Muscle of back (tissue), 13 donors: ENCODE data around the gene KDM5C. TPM values are rescaled to one million over a fixed set of nuclear protein-coding genes. Genes with fewer than 3 reads are reported as not detected.
A peak's percentile ranks its signal among the peaks of the same experiment; 100 is the strongest.

Experiments
- DNase-seq, 3 donors: peaks; one replicate each; pipeline versions ENCODE4 v3.0.0 to v3.0.0-alpha.2; 2013
- long read RNA-seq, 9 donors: transcript quantifications; one replicate each; lab custom pipeline, GENCODE V29; 2026
- polyA plus RNA-seq, 10 donors: library from polyadenylated mRNA; unstranded; fragments of 120-200 nt; gene quantifications; one replicate each; pipeline ENCODE4 v1.2.1, GENCODE V29; 2013; ENCODE audit not compliant: insufficient read length in 10 of 10

Gene KDM5C
- 10 to 100 TPM; 31.5 to 60.3 (median 39.8) TPM for polyA plus RNA-seq
- long read RNA-seq, donor 1, result 0 reads
- long read RNA-seq, donor 2, partial matches to known transcripts, result 5 of 5 reads
- long read RNA-seq, donor 2, other reads (novel, unspliced or antisense), result 0 of 5 reads
- long read RNA-seq, donor 3, result 0 reads
- long read RNA-seq, donor 4, result 0 reads
- long read RNA-seq, donor 5, result 0 reads
- long read RNA-seq, donor 6, partial matches to known transcripts, result 0 of 1 reads
- long read RNA-seq, donor 6, other reads (novel, unspliced or antisense), result 0 of 1 reads
- long read RNA-seq, donor 7, partial matches to known transcripts, result 0 of 3 reads
- long read RNA-seq, donor 7, other reads (novel, unspliced or antisense), result 0 of 3 reads
- long read RNA-seq, donor 8, result 0 reads
- long read RNA-seq, donor 9, result 0 reads

DNA sequence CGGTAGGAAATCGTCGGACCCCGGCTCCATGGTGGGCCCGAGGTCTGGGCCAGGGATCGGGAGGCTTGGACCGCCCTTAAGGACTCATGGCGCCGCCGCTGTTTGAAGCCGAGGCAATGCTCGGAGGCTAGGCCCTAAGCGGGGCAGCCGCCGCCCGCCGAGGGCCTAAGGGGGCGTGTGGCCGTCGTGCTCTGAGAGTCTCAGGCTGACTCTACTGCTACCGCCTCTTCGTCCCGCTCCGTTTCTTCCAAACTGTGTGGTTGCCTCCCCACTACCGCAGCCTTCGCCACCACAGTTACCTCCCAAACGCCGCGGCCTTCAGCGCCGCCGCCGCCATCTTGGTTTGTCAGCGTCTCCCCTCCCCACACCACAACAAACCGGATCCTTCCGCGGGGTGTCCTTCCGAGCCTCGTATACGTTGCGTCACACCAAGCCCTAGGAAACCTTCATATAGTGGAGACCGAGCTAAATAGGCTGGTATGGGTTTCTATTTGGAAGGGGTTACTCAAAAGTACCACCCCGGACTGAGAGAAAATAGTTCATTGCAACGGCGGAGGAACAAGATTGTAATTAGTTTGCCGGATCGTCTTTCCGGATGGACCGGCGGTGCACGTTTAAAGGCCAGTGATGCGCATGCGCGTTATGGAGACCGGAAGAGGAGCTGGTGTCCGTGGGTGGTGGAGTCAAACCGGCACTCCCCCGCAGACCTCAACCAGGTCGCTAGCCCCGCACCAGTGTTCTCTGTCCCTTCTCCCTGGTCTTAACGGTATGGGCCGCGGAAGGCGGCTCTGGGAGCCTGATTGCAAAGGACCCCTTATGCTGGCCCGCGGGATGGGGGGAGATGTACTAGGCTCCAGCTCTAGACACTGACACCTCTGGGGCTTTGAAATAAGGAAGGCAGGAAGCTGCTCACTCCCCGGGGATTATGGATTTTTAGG lies at the start of gene KDM5C:
Gene KDM5C (minus strand): TSS at position 348 of the 938 bp plus-strand sequence. CDS start 318 bp downstream, at position 30.
- DNase-seq, result peak; percentile 87 to 96 (median 94)

DNA sequence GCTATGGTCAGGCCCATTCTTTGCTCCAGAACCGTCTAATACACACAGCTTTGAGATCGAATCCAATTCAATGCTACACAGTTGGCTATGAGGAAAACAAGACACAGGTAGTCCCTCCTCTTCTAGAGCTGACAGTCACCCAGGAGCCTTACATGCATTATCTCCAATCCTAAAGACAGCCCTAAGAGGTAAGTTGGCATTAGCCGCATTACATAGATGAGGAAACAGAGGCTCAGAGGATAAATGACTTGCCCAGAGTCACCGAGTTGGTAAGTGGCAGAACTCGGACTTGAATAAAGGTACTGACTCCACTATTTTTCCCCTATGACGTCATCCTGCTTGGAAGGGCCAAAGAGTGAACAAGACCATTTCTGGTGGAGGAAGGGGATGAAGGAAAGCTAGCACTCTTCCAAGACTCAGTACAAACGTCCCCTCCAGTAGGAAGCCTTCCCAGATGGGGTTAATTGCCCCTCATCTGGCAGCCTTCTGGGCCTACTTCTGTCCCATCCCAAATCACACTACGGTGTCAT lies 47.9 kb upstream of the KDM5C start:
- no peak for DNase-seq

DNA sequence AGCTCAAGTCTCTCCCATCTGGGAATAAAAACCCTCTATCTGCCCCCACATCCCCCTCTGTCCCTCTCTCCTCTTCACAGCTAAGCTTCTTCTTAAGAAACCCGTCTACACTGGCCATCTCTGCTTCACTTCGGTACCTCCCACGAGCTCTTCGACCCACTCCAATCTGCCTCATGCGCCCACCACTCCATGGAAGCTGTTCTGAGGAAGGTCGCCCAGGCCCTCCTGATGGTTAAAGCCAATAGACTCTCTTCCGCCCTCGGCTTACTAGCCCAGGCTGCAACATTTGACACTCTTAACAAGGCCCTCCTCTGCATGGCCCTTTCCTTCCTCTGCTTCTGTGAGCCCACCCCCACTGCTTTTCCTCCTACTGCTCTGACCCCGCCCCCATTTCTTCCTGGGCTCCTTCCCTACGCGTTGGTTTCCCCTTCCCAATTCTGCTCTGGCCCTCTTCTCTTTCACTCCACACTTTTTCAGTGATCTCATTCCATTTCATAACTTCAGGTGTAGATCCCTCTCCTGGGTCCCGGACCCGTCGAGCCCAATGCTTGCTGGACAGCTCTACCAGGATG lies 44.6 kb upstream of the KDM5C start:
- DNase-seq, result no peak

DNA sequence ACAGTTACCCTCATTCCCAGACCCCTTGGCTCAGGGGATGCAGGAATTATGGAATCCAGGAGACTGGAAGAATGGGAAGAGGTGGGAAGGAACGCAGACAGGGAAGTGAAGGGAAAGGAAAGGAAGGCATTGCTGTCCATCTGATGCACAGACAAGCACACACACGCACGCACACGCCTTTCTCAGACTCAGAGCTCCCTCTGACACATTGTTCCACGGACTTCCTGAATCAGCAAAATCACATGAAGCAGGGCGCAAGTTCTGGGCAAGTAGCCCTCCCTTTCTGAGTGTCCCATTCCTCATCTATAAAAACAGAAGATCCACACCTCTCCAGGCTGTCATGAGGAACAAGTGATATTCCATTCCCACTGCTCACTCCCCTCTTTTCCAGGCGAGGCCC lies 43.2 kb upstream of the KDM5C start:
- no peak for DNase-seq

DNA sequence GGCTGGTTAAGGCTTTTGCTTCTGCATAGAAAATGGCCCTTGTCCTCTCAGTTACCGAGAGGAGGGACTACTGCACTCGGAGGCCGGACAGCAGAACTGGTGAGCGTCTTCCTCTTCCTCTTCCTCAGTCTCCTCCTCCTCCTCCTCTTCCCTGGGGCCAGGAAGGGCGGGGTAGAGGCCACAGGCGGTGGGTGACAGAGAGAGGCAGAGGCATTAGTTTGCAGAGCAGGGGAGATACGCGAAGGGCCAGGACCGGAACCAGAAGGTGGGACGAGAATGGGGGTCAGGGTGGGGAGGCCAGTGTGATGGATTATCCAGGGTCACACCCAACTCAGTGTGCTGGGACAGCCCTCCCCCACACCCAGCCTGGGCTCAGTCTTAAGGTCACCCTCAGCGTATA lies 41.9 kb upstream of the KDM5C start:
- DNase-seq, result no peak

DNA sequence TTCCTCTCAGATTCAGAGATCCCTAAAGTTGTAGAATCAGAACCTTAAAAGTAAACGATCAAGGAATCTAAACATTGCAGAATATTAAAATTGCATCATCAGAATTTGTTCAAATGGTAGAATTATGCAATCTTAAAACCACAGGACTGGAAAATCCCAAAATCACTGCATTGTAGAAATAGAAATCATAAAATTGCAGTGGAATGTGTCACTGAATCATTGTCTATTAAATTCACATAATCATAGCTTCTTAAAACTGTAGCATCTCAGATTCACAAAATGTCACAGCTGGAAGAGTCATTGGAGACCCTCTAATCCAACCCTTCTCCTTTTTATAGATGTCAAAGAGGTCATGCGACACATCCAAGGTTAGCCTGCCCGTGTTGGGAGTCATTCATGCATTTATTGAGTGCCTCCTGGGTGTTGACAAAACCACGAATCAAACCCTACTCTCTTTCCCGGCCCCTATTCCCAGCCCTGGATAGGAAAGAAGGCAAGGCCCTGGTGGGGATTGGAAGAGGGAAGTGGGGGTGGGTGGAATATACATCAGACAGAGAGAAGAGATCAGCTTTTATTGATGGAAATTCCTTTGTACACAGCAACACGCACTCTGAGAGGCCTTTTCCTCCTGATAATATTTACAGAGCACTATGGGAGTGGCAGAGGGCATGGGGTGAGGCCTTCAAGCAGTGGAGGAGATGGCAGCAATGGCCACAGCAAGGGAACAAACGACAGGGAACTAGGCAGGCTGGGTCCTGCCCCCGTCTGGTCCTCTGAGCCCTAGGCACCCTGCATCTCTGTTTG lies 41.0 kb upstream of the KDM5C start:
- DNase-seq, result peak in 1 of 3 donors; percentile 33

DNA sequence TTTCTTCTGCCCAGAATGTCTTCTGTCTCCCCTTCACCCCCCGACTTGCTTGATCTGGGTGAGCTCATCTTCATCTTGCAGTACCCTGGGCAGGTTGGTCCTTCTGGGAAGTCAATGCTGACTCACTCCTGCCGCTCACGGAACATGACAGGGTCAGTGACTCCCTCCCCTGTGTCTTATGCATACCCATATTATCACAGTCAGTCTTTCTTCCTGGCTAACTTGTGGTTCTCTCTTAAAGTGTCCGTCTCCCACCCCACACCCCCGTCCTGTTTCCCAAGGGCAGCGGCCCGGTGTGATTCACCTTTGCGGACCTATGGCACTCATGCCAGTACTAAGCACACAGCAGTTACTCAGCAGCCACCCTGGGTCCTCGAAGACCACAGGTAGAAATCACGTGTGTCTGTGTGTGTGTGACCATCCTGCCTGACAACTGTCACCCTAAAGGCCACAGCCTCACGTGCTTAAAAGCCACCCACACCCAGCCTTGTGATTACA lies 38.6 kb upstream of the KDM5C start:
- DNase-seq, result peak in 1 of 3 donors; percentile 31

DNA sequence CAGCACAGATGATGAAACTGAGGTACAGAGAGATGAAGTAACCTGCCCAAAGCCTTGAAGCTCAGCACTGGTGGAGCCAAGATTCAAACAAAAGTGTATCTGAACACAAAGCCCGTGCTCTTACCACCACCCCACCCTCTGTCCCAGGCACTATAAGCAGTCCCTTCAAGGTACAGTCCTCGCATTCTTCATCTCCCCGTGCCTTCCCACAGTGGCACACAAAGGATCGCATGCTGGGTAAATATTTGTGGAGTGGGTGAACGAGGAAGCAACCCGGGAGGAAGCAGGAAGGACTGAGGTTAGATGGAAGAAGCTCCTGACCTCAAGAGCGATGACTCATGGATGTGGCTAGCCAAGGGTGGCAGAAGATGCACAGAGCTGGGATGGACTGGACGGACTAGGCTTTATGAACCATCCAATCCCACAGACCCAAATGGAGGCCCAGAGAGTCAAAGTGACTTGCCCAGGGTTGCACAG lies 37.9 kb upstream of the KDM5C start:
- DNase-seq, result no peak

DNA sequence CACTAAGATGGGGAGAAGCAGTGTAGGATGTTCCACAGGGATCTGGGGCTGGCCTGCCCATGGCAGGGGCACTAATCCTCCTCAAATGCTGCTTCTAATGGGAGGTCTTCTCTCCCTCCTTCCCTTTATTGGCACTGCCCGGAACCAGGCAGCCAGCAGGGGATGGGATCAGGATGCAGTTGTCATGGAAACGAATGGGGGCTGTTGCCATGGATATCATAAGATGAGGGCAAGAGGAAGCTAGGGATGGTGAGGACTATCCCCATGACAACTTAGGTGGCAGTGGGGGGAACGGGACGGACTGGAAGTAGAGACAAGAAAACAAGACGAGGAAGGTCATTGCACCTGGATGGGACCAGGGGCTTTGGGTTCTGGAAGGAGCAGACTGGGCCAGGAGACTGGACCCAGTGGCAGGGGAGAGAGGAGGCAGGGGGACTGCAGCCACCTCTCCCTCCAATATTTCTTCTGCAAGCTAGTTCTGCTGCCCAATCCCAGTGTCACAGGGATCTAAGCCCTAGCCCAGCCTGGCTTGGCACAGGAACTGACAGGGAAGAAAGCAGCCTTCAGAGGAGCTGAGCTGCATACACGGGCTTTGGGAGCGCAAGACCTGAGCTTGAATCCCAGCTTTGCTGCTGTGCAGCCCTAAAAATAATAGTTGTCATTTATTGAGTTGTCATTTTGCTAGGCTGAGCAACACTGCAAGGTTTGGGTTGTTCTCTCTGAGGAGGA lies 37.3 kb upstream of the KDM5C start:
- DNase-seq, result no peak

DNA sequence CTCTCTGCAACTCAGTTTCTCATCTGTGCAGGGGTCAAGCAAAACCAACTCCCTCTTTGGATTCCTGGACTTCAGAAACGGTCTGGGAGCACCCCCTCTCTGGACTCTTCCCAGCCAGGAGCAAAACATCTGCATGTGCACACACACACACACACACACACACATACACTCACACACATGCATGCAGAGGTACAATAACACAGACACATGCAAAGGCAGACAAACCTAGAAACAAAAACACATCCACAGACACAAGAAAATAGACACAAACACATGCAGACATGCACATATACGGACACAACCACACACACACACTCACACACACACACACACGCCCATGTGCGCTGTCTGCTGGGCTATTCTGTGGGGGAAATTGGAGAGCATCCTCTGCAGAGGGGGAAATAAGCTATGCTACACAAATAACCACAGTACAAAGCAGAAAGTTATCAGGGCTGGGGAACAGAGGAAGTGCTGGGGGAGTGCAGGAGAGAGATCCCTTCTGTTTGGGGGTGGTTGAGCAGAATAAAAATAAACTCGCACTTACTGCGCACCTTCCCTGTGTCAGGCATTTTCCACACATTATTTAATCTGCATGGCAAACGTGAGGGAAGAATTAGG lies 36.5 kb upstream of the KDM5C start:
- DNase-seq, result peak; percentile 5 to 56 (median 21)

DNA sequence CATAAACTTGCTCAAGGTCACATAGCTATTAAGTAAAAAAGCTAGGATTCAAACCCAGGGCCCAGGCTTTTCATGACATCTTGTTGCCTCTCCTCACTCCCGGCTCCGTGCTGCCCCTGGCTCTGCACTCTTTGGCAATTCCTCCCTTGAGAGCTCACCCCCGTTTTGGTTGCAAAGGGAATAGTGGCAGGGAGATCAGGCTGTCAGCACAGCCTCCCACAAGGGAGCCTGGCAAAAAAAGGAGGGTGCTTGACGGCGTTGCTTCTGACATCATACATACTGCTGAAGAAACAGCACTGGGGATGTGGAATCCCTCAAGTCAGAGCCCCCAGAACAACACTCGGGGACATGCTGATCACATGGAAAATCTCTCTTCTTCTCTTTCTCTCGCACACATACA lies 35.8 kb upstream of the KDM5C start:
- no peak for DNase-seq

DNA sequence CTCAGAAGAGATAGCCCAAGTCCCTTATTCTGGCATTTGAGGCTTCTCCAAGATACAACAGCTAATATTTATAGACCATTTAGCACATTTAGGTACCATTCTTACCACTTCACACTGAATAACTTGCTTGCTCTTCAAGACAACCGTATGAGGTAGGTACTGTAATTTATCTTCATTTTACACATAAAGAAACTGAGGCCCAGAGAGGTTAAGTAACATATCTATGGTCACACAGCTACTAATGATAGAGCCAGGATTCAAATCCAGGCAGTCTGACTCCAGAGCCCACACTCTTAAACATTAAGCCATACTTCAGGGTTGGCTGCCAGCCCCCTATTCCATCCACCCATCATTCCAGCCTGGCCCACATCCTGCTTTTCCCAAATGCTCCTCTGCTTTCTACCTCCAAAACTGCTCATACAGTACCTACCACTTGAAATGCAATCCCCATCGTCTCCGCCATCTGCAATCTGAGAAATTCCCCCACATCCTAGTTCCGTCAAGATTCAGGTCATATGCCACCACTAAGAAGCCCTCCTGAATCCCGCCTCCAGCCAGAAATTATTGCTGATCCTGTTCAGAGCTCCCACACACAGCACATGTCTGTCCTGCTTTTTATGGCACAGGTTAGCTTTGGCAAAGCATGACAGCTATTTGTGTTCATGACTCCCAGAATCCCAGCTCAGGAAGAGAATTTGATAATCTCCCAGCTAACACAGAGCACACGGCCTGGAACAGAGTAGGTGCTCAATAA lies 32.8 kb upstream of the KDM5C start:
- DNase-seq, result no peak

DNA sequence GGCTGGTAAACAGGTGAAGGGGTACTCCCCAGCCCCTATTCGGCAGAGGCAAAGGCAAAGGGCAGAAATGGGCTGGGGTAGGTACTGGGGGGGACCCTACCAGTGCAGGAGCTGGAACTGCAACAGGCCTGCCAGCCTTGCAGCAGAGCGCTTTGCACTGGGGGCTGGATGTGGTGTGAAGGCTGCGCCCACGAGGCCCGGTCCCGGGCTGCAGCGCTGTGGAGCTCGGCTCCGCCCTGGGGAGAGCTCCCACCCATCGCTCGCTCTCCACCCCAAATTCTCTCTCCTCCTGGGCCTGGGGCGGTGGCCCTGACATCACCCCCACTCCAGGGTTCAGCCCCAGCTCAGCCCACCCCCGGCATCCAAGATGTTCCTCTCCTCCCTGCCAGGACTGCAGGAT lies 32.2 kb upstream of the KDM5C start:
- no peak for DNase-seq

DNA sequence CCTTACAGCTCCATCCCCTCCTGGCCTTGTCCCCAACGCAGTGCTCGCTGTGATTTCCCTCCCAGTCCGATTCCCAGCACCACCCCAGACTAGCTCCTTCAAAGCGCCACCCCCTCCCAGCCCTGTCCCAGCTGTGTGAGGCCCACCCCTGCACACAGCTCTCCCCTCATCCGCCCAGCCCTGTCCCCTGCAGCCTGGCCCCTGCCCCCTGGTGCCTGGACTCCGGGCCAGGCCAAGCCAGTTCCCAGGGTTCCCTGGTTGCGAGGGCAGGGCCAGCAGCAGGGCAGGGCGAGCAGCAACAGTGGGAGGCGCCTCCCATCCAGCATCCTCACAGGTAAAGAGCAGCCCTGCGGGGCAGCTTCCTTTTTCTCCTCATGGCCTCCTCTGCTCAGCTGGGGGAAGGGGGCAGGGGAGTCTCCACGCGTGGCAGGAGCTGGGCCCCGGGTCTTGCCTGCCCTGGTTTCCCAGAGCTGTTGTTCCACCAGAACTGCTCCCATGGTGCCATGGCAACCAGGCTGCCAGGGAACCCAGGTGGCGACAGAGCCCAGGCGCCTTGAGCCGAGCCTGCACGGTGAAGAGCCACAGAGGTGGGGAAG lies 31.5 kb upstream of the KDM5C start:
- DNase-seq, result no peak

DNA sequence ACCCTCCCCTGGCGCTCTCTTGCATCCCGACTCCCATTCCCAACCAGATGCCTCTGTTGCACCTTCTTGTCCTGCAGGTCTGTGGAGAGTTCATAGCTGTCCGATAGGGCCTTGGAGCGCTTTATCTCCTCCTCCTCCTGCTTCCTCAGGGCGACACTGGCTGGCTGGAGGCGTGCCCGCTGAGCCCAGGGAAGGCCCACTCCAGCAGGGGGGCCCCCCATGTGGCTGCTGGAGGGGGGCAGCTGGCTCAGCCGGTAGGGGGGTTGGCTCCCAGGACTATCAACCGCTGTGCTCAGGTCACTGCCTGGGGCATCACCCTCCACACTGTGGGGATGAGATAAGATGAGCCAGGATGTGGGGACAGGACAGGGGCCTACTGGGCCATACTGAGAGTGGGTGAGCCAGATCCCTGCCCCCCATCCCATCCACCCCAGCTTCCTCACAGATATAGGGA lies 30.8 kb upstream of the KDM5C start:
- no peak for DNase-seq

DNA sequence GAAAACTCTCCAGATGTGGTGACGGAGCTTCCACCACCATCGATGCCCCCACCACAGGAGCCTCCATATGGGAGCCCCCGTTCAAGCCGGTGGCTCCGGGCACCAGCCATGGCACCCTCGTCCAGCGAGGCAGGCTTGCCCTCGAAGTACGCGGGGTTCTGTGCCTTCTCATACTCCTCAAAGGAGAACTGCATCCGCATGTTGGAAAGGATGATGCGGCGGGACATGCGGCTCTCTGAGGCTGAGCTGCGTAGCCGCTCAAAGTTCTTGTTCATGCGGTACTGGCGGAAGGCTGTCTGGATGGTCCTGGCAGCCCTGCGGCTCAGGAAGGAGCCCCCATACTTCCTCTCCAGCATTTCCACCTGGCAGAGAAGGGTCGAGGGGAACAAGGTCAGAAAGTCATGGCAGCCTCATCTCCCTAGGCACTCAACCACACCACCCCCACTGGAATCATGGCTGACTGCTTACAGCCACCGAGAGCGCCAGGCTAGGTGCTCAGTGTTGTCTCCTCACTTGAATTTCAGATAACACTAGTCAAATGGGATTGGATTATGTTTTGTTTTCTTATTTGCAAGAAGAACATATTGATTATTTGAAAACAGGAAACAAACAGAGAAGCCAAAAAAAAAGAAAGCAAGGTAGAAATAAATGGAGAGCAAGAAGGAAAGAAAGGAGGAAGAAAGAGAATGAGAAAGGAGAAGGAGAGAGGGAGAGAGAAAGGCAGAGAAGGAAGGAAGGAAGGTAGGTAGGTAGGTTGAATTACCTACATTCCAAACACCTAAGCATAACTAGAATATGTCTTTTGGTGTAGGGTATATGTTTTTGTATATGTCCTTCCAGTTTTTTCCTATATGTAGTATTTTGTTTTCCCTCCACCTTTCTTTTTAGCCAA lies 29.8 kb upstream of the KDM5C start:
- no peak for DNase-seq

DNA sequence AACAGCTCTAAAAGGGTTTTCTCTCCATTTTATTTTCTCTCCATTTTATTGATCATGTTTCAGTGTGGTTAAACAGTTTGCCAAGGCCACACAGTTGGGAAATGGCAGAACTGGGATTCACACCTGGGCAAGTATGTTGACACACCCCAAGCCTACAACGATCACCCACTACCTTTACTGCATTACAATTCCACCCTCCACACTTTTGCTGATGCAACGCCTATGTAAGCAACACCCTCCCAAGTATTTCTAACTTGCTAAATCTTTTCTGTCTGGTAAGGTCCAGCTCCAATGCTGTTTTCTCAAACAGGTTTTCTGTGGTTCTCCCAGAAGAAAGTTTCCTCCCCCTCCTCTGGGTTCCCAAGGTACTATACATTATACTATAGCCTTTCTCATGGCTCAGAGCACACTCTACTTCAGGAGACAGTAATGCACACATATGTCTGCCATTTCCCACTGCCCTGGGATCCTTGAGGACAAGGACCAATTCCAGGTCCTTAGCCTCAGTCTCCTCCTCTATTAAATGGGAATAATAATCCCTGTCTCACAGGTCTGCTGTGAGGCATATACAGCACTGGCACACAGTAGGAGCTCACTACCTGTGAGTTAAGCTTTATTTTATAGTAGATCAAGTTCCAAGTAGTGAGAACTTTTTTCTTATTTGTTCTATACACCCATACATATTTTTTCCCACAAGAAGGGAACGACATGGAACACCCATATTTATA lies 28.4 kb upstream of the KDM5C start:
- DNase-seq, result no peak
